Tibial nerve (tissue), 3 donors: ENCODE results near the gene REG1A.

ENCODE experiments used
- POLR2A ChIP-seq, 2 donors: fragments of 450-650 bp; IDR thresholded peaks; one replicate each; pipeline ENCODE4 v1.6.1; 2017; ENCODE audit warnings: antibody characterized with exemption in 2 of 2, mild to moderate bottlenecking in 2 of 2, moderate library complexity in 2 of 2
- TF ChIP-seq, protein P1 (sequence below), 5 experiments: fragments of 200-600 bp in 3 of 5; fragments of 450-650 bp in 2 of 5; sonication (generic) in 3 of 5; IDR thresholded peaks; one replicate each; pipeline ENCODE4 v1.5.1; 2016 to 2019; ENCODE audit warnings: antibody characterized with exemption in 5 of 5, mild to moderate bottlenecking in 3 of 5, moderate library complexity in 2 of 5

- no peak for TF ChIP-seq POLR2A (IDR thresholded peaks at IDR 0.05)
- TF ChIP-seq, protein P1, sequence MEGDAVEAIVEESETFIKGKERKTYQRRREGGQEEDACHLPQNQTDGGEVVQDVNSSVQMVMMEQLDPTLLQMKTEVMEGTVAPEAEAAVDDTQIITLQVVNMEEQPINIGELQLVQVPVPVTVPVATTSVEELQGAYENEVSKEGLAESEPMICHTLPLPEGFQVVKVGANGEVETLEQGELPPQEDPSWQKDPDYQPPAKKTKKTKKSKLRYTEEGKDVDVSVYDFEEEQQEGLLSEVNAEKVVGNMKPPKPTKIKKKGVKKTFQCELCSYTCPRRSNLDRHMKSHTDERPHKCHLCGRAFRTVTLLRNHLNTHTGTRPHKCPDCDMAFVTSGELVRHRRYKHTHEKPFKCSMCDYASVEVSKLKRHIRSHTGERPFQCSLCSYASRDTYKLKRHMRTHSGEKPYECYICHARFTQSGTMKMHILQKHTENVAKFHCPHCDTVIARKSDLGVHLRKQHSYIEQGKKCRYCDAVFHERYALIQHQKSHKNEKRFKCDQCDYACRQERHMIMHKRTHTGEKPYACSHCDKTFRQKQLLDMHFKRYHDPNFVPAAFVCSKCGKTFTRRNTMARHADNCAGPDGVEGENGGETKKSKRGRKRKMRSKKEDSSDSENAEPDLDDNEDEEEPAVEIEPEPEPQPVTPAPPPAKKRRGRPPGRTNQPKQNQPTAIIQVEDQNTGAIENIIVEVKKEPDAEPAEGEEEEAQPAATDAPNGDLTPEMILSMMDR (IDR thresholded peaks at IDR 0.05): no peak
These were observed 29.6 kb upstream of the REG1A start for GRCh38 chr2:79090693-79091092.
